ENCODE data around the gene CLDN16. TPM values are rescaled to one million over a fixed set of nuclear protein-coding genes. Genes with fewer than 3 reads are reported as not detected.

Gene CLDN16, protein sequence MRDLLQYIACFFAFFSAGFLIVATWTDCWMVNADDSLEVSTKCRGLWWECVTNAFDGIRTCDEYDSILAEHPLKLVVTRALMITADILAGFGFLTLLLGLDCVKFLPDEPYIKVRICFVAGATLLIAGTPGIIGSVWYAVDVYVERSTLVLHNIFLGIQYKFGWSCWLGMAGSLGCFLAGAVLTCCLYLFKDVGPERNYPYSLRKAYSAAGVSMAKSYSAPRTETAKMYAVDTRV
- total RNA-seq (not detected), polyA plus RNA-seq (not detected)

GRCh38 chr3:190387578-190388213, at the start of gene CLDN16:
Gene CLDN16 (plus strand): TSS chr3:190388163. CDS start chr3:190388330, 167 bp downstream.
- H3K9me3 Mint-ChIP-seq: peaks cover 0 to under 1% (median 0%) of the 10 kb centered on the region in 7 donors
- peaks cover 15% of the 10 kb centered on the region for H3K27me3 Mint-ChIP-seq
- Histone ChIP-seq H3K27me3 (ENCODE audit: control insufficient read depth, insufficient read depth, low read length) (no peaks in the 10 kb centered on the region), H3K27ac (ENCODE audit: insufficient read depth, low read length, poor library complexity, severe bottlenecking) (no peak within 1 kb of the TSS), H3K36me3 (ENCODE audit: control insufficient read depth, insufficient read depth, low read length) (no peaks in the 10 kb centered on the region), H3K4me3 (ENCODE audit: low read depth, low read length) (no peak within 1 kb of the TSS), H3K9me3 (ENCODE audit: control insufficient read depth in 2 of 2, low read length in 2 of 2) (no peaks in the 10 kb centered on the region), H3K4me1 (ENCODE audit: control insufficient read depth, insufficient read depth, low read length, poor library complexity, severe bottlenecking) (no peaks in the 10 kb centered on the region)
- no peaks in the 10 kb centered on the region for H3K4me1 Mint-ChIP-seq
- peak within 1 kb of the TSS in 1 of 3 donors; percentile 46 for H3K27ac Mint-ChIP-seq
- H3K4me3 Mint-ChIP-seq: no peak within 1 kb of the TSS
- no peak for DNase-seq
- H3K36me3 Mint-ChIP-seq: no peaks in the 10 kb centered on the region
- ATAC-seq (ENCODE audit: low read depth in 2 of 2): no peak

DNA sequence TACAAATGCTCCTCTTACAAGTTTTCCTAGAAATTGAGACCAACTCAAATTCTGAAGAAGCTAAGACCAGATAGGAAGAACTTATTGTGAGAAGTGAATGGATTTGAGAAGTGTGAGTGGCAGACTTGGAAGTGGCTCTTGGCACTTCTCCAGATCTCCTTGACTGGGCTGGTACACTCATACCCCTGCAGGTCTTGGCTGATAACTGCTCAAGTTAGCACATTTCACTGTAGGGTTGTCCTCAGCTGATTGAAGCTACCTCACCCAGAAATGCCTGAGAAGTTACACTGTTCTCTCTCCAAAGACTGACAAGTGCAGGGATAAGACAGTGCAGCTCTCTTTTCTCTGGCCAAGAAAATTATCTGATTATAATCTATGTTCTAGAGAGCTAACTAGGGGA, 49.2 kb upstream of the CLDN16 start:
- H3K9me3 ChIP-seq (ENCODE audit: control insufficient read depth in 2 of 2, low read length in 2 of 2): no peaks in the 10 kb centered on the region
- Mint-ChIP-seq H3K36me3 (no peaks in the 10 kb centered on the region), H3K27ac (no peak overlapping the region), H3K4me3 (no peak overlapping the region), H3K27me3 (no peaks in the 10 kb centered on the region), H3K4me1 (peaks cover 0 to 4% (median 0%) of the 10 kb centered on the region in 4 donors), H3K9me3 (peaks cover 0 to 5% (median 0%) of the 10 kb centered on the region in 7 donors)
- no peak for DNase-seq
- H3K4me1 ChIP-seq (ENCODE audit: control insufficient read depth, insufficient read depth, low read length, poor library complexity, severe bottlenecking): no peaks in the 10 kb centered on the region
- no peak overlapping the region for H3K27ac ChIP-seq (ENCODE audit: insufficient read depth, low read length, poor library complexity, severe bottlenecking)
- ATAC-seq (ENCODE audit: low read depth in 2 of 2): no peak
- H3K4me3 ChIP-seq (ENCODE audit: low read depth, low read length): no peak overlapping the region
- H3K36me3 ChIP-seq (ENCODE audit: control insufficient read depth, insufficient read depth, low read length): no peaks in the 10 kb centered on the region
- no peaks in the 10 kb centered on the region for H3K27me3 ChIP-seq (ENCODE audit: control insufficient read depth, insufficient read depth, low read length)

GRCh38 chr3:190339130-190339529, 48.8 kb upstream of the CLDN16 start:
- Histone ChIP-seq H3K36me3 (ENCODE audit: control insufficient read depth, insufficient read depth, low read length) (no peaks in the 10 kb centered on the region), H3K4me3 (ENCODE audit: low read depth, low read length) (no peak overlapping the region), H3K9me3 (ENCODE audit: control insufficient read depth in 2 of 2, low read length in 2 of 2) (no peaks in the 10 kb centered on the region), H3K27ac (ENCODE audit: insufficient read depth, low read length, poor library complexity, severe bottlenecking) (no peak overlapping the region), H3K4me1 (ENCODE audit: control insufficient read depth, insufficient read depth, low read length, poor library complexity, severe bottlenecking) (no peaks in the 10 kb centered on the region), H3K27me3 (ENCODE audit: control insufficient read depth, insufficient read depth, low read length) (no peaks in the 10 kb centered on the region)
- H3K36me3 Mint-ChIP-seq: no peaks in the 10 kb centered on the region
- H3K4me3 Mint-ChIP-seq: no peak overlapping the region
- no peak overlapping the region for H3K27ac Mint-ChIP-seq
- no peaks in the 10 kb centered on the region for H3K27me3 Mint-ChIP-seq
- no peak for DNase-seq
- H3K4me1 Mint-ChIP-seq: peaks cover 0 to 4% (median 0%) of the 10 kb centered on the region in 4 donors
- peak; percentile 18 to 31 for ATAC-seq (ENCODE audit: low read depth in 2 of 2)
- peaks cover 0 to 3% (median 0%) of the 10 kb centered on the region in 7 donors for H3K9me3 Mint-ChIP-seq

DNA sequence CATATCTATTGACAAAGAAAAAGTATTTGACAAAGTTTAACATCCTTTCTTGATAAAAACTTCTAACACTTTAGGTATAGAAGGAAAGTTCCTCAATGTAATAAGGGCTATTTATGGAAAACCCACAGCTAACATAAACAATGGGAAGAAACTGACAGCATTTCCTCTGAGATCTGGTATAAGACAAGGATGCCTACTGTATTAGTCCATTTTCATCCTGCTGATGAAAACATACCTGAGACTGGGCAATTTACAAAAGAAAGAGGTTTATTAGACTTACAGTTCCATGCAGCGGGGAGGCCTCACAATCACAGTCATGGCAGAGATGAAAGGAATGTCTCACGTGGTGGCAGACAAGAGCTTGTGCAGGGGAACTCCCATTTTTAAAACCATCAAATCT, 47.9 kb upstream of the CLDN16 start:
- no peak overlapping the region for H3K27ac Mint-ChIP-seq

GRCh38 chr3:190345027-190345821, 42.7 kb upstream of the CLDN16 start:
- DNase-seq (no peak), ATAC-seq (ENCODE audit: low read depth in 2 of 2) (no peak)
- H3K27me3 Mint-ChIP-seq: no peaks in the 10 kb centered on the region
- no peaks in the 10 kb centered on the region for H3K4me1 Mint-ChIP-seq
- H3K9me3 Mint-ChIP-seq: peaks cover 0 to 3% (median 1%) of the 10 kb centered on the region in 7 donors
- no peaks in the 10 kb centered on the region for H3K36me3 Mint-ChIP-seq
- no peaks in the 10 kb centered on the region for H3K4me1 ChIP-seq (ENCODE audit: control insufficient read depth, insufficient read depth, low read length, poor library complexity, severe bottlenecking)
- H3K36me3 ChIP-seq (ENCODE audit: control insufficient read depth, insufficient read depth, low read length): no peaks in the 10 kb centered on the region
- no peaks in the 10 kb centered on the region for H3K27me3 ChIP-seq (ENCODE audit: control insufficient read depth, insufficient read depth, low read length)
- H3K9me3 ChIP-seq (ENCODE audit: control insufficient read depth in 2 of 2, low read length in 2 of 2): no peaks in the 10 kb centered on the region
- no peak overlapping the region for H3K27ac Mint-ChIP-seq
- no peak overlapping the region for H3K27ac ChIP-seq (ENCODE audit: insufficient read depth, low read length, poor library complexity, severe bottlenecking)
- no peak overlapping the region for H3K4me3 ChIP-seq (ENCODE audit: low read depth, low read length)
- H3K4me3 Mint-ChIP-seq: no peak overlapping the region

More for the DNA sequence above, 47.9 kb upstream of the CLDN16 start:
- H3K36me3 Mint-ChIP-seq: no peaks in the 10 kb centered on the region
- Histone ChIP-seq H3K27ac (ENCODE audit: insufficient read depth, low read length, poor library complexity, severe bottlenecking) (no peak overlapping the region), H3K36me3 (ENCODE audit: control insufficient read depth, insufficient read depth, low read length) (no peaks in the 10 kb centered on the region), H3K4me3 (ENCODE audit: low read depth, low read length) (no peak overlapping the region), H3K9me3 (ENCODE audit: control insufficient read depth in 2 of 2, low read length in 2 of 2) (no peaks in the 10 kb centered on the region), H3K4me1 (ENCODE audit: control insufficient read depth, insufficient read depth, low read length, poor library complexity, severe bottlenecking) (no peaks in the 10 kb centered on the region), H3K27me3 (ENCODE audit: control insufficient read depth, insufficient read depth, low read length) (no peaks in the 10 kb centered on the region)
- no peak for DNase-seq
- ATAC-seq (ENCODE audit: low read depth in 2 of 2): no peak
- peaks cover 0 to 4% (median 0%) of the 10 kb centered on the region in 4 donors for H3K4me1 Mint-ChIP-seq
- H3K27me3 Mint-ChIP-seq: no peaks in the 10 kb centered on the region
- H3K9me3 Mint-ChIP-seq: peaks cover 0 to 3% (median 0%) of the 10 kb centered on the region in 7 donors
- no peak overlapping the region for H3K4me3 Mint-ChIP-seq

DNA sequence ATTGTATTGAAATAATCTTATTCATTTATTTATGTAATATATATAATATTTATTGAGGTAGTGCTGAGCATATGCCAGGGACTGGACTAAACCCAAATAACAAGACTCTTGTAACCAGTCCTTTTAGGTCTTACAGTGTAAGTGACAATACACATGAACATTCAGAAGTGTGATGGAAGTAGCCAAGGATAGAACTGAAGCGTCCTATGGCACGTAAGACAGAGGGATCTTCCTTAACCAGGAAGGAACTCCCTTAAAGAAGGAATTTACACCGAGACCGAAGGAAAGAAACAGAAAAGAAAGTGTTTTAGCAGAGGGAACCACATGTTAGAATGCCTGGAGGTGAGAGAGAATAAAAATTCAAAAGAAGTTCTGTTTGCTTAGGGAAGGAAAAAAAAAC, 42.1 kb upstream of the CLDN16 start:
- H3K27me3 ChIP-seq (ENCODE audit: control insufficient read depth, insufficient read depth, low read length): no peaks in the 10 kb centered on the region
- ATAC-seq (ENCODE audit: low read depth in 2 of 2): no peak
- no peak overlapping the region for H3K4me3 ChIP-seq (ENCODE audit: low read depth, low read length)
- no peak overlapping the region for H3K27ac ChIP-seq (ENCODE audit: insufficient read depth, low read length, poor library complexity, severe bottlenecking)
- no peaks in the 10 kb centered on the region for H3K36me3 ChIP-seq (ENCODE audit: control insufficient read depth, insufficient read depth, low read length)
- no peaks in the 10 kb centered on the region for H3K4me1 ChIP-seq (ENCODE audit: control insufficient read depth, insufficient read depth, low read length, poor library complexity, severe bottlenecking)
- DNase-seq: no peak
- Mint-ChIP-seq H3K27ac (no peak overlapping the region), H3K4me1 (no peaks in the 10 kb centered on the region), H3K27me3 (no peaks in the 10 kb centered on the region), H3K36me3 (no peaks in the 10 kb centered on the region), H3K9me3 (peaks cover 0 to 3% (median 1%) of the 10 kb centered on the region in 7 donors), H3K4me3 (no peak overlapping the region)
- H3K9me3 ChIP-seq (ENCODE audit: control insufficient read depth in 2 of 2, low read length in 2 of 2): no peaks in the 10 kb centered on the region

DNA sequence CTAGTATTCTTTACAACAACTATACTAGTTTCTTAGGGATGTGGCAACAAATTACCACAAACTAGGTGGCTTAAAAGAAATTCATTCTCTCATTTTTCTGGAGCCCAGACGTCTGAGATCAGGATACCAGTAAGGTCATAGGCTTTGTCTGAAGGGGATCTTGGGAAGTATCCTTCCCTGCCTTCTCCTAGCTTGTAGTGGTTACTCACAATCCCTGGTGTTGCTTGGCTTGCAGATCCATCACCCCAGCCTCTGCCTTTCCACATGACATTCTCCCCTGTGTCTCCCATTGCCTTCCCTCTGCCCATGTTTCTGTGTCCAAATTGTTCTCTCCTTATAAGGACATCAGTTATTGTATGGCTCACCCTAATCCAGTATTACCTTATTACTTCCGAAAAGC, 41.4 kb upstream of the CLDN16 start:
- H3K9me3 Mint-ChIP-seq: peaks cover 0 to 3% (median 1%) of the 10 kb centered on the region in 7 donors
- no peaks in the 10 kb centered on the region for H3K36me3 Mint-ChIP-seq
- Histone ChIP-seq H3K4me1 (ENCODE audit: control insufficient read depth, insufficient read depth, low read length, poor library complexity, severe bottlenecking) (no peaks in the 10 kb centered on the region), H3K36me3 (ENCODE audit: control insufficient read depth, insufficient read depth, low read length) (no peaks in the 10 kb centered on the region), H3K9me3 (ENCODE audit: control insufficient read depth in 2 of 2, low read length in 2 of 2) (no peaks in the 10 kb centered on the region), H3K4me3 (ENCODE audit: low read depth, low read length) (no peak overlapping the region), H3K27me3 (ENCODE audit: control insufficient read depth, insufficient read depth, low read length) (no peaks in the 10 kb centered on the region), H3K27ac (ENCODE audit: insufficient read depth, low read length, poor library complexity, severe bottlenecking) (no peak overlapping the region)
- no peak overlapping the region for H3K27ac Mint-ChIP-seq
- DNase-seq (no peak), ATAC-seq (ENCODE audit: low read depth in 2 of 2) (no peak)
- H3K4me1 Mint-ChIP-seq: no peaks in the 10 kb centered on the region
- H3K4me3 Mint-ChIP-seq: no peak overlapping the region
- H3K27me3 Mint-ChIP-seq: no peaks in the 10 kb centered on the region

Data from CD4-positive, CD25-positive, alpha-beta regulatory T cell (primary cell).